GM18873 (cell line): ENCODE measurements around the gene APBA1.

ENCODE experiments used
- ATAC-seq: cut with Tn5 transposase; IDR thresholded peaks from one replicate; pipeline ENCODE4 v1.9.1; 2021; ENCODE audit warnings: mild to moderate bottlenecking, moderate library complexity, moderate number of reproducible peaks; ENCODE audit not compliant: unreplicated experiment, low FRiP score

The APBA1 gene

DNA sequence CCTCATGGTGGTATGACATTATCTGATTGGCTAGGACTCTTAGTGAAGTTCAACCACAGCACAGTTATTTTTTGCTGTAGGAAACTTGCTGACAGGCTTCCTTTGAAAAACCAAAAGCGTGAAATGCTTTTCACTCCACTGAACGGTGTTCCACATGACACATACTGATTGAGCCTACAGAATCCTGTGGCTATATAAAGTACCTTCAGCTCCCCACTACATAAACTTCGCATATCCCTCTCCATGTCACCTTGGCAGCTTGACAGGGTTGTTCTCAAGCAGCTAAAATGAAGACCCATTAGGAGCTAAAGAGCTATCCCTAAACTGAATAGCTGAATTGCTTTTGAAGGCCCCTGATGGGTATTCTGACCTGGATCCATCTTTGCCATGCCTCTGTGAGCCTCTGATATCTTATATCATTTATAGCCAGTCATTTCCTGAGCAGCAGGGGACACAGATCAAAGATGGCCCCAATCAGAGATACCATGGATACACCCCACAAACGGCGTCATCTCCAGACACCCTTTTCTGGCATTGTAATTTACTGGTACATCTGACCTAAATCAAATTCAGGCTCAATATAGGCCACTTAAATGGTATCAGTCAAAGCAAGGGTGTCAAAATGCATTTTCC, 91.5 kb downstream of the APBA1 start:
- ATAC-seq, result no peak

DNA sequence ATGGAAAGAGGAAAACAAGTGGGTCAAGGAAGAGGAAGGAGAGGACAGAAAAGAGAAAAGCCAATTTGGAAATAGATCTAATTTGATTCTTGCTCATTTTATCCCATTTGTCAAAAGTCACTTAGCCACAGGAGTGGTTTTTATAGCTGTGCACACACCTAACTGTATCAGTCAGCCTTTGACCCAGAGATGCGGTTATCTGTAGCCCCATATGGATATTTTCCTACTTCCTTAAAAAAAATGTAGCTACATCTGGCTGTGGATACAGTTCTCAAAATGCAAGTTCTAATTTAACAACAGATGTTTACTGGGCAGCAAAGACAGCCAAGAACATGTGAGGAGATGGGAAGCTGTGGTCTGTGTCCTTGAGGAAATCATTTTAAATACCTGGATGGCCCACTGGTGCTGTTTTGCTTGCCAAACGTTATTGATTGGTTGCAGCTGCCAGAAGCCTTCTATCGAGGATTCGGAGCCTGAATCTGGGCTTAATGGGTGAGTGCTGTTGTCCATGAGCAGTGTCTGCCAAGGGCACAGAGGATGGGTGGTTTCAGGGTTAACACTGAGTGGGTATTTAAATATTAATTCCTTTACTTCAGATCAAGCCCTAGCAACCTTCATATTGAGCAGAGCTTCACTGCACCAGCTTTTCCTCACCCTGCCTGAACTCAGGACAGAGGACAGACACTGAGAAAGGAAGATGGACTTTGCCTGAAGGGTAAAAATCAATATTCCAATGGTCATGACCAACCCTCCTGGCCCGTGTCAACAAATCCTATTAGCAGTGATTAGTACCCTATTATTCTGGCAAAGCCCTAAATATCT, 92.2 kb downstream of the APBA1 start:
- ATAC-seq, result no peak

DNA sequence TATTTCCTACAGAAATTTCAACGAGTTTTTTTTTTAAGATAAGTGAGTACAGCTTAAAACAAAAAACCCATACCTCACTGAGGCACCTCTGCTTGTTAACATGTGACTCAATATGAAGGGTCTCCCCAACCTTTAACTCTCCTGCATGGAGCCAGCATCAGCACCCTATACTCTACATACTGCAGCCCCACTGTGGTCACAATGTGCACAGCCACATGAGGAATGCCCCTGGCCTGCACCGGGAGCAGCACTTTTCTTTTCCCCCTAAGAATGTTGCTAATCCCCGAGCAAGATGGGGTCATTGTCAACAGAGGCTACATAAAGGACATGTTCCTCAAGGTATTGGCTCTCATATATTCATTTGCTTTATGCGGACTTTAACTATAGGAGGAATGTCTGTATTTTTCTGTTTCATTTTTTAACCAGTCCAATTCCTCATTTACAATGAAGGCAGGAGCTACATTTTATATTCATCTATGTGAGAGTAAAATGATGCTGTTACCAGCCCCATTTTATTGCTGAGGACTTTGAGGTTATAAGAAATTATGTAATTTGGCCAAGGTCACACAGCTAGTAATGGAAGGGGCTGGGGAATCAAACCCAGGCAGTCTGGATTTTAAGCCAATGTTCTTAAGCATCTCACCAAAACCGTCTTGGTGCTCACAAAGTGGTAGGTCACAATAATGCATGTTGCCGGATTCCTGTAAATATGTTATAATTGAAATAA, 93.0 kb downstream of the APBA1 start:
- ATAC-seq, result no peak

DNA sequence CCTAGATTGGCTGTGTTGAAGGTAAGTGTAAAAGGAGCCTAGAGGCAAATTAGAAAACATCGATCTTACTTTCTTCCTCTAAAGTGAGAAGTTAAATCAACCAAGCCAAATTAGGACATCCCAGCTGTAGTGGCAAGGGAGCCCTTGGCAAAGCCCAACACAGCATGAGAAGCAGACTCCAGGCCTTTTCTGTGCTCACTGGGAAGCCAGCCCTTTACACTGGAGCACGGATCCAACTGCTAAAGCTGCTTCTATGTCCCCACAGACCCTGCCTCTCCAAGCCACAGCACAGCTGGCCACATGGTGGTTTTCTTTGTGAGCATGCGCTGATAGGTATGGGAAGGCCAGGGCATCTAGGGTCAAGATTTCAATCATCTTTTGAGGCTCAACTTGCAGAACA, 94.1 kb downstream of the APBA1 start:
- no peak for ATAC-seq

DNA sequence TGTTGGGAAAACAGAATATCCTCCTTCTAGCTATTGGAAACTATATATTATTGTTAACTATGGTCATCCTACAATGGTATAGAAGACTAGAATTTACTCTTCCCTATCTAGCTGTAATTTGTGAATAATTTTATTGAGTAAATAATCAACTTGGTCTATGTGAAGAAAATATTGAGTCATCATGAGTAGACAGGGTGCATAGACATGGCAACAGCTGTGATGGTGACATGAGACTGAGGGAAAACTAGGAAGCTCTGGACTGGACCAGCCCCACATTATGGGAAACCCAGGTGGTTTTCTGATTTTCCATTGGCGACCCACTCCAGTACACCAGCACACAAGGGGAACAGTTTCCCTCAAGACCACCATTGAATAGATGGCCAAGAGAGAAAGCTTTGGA, 95.0 kb downstream of the APBA1 start:
- no peak for ATAC-seq

DNA sequence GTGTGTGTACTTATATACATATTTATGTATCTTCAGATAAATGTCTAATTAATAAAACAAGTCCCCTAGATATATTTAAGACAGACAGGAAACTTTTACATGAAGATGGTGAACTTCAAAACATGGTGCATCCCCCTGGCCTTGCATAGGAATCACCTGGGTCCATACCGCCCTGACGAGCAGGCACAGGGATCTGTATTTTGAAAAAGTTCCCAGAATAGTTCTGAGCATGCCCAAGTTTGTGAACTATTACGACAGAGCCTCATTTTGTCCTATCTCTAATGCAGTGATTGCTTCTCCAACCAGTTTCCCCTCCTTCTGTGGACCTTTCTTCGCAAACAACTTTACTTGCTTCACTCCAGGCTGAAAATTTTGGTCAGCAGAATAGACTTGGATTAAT, 98.1 kb downstream of the APBA1 start:
- no peak for ATAC-seq

DNA sequence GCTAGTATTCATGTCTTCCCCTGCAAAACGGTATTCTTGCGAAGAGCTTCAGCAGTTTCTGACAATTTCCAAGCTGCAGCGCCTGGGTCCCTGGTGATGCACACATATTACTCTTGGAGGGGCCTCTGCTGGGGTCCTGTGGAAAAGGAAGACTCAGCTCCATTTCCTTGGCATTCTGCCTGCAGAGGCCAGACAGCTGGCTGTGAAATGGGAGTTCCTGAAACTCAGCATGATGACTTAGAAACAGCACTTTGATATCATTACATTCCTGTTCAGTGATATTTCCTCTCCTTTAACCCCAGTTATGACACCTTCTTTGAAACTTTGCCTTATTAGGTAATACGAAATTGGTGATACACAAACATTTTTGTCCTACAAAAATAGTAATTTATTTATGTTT, 98.5 kb downstream of the APBA1 start:
- no peak for ATAC-seq

DNA sequence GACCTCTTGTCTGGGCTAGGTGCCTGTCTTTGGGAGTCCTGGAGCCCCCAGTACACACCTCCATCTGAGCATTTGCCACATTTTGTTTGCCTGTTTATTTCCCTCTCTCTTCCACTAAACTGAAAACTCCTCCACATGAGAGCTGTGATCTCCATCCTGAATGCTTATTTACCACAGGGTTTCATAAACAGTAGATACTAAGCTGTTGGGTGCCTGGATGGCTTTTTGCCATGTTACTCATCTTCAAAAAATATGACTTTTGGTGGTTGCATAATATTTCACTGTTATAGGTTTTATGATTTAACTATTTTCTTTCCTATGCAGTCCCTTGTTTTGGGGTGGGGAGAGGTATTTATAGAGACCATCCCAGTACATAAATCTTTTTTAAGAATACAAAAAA, 99.6 kb downstream of the APBA1 start:
- ATAC-seq, result no peak

DNA sequence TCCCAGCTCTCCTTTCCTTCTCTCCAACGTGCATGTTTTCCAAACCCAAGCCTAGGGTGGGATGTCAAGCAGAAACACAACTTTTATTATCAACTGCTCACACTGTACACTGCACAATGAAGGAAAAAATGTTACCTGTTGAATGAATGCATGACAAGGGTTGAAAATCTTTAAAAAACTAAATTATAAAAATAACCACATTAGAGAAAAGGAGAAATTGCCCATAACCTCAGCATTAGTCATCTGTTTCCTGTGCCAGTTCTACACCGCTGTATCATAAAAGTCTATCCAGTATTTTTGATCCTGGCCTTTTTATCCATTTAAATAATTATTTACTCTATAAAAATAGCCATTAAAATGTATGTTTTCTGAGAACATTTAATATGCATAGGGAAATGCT, 101.1 kb downstream of the APBA1 start:
- ATAC-seq, result no peak

DNA sequence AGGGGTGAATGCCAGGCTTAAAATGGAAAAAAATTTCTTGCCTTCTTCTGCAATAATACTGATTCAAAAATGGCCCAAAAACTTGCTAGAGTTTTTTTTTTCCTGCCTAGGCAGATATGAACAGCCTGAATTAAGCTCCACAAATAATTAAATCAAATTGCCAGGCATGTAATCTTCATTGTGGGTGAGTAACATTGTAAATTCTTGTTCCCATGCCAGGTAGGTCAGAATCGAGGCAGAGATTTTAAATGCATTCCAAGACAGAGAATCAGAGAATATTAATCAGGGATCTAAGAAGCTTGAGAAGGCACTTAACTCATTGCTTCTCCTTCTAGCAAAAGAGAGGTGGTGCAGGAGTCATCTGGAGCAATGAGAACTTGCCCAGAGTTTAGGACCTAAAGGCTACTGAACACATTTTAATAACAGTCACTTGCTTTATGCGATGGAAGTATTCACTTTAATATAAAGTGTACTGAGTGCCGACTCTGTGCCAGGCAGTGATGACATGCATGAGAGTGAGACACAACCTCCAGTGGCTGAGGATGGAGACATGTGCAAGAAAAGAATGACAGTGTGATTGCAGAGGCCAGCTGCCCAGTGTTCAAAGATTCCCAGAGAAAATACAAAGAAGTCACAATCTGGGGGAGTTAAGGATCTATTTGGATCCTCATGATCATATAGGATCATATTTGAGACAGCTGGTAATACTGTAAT, 102.3 kb downstream of the APBA1 start:
- ATAC-seq, result no peak

DNA sequence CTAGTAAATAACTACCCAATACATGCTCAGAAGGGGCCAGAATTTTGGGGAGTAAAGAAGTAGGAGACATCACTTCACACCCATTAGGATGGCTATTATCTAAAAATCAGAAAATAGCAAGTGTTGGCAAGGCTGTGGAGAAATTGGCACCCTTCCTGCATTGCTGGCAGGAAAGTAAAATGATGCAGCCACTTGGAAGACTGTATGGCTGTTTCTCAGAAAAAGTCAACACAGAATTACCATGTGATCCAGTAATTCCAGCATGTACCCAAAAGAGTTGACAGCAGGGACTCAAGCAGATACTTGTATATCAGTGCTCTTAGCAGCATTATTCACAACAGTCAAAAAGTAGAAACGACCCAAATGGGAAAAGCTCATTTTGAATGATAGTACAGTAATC, 107.6 kb downstream of the APBA1 start:
- ATAC-seq, result no peak

DNA sequence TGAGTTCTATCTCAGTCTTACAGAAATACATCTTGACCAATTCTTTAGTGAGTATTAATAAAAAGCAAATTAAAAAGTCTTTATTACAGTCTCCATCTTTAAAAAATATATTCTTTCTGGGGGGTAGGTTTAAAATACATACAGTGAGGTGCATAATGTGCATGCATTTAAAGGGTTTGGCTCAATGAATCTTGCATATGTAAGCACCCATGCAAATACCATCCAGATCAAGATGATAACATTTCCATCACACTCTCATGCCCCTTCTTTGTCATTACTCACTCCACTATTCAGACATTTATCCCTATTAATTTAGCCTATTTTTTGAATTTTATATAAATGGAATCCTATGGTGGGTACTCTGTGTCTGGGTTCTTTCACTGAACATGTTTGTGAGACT, 113.0 kb downstream of the APBA1 start:
- no peak for ATAC-seq

DNA sequence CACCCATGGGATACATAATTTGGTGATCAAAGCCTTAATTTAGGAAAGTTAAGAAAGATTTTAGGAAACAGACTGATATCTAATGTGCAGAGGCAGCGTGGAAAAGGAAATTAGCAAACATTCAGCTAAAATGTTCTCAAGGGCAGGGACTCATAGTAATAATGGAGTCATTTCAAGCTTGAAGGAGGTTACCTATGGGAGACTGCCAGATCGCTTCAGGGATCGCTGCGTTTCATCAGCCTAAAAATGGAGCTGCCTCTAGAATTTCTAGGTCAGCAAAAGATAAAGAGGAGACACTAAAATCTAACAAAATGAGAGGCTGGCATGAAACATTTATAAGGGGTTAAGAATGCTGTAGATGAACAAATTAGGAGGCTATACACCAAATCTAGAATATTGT, 115.5 kb downstream of the APBA1 start:
- no peak for ATAC-seq

DNA sequence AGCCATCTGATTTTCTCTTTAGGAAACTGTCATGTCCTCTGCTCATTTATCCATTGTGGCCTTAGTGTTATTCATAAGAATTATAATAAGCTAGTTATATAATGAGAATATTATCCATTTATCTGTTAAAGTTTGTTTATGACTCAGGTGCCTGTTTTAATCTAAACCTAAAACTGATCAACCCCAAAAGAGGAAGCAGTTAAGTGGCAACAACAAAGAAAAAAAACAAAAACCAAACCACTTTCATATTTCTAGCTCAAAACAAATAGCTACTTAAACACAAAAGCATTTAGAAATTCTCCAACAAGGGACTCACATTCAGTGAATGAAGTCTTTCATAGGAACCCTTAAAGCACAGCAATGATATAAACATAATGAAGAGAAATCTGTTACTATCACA, 116.4 kb downstream of the APBA1 start:
- ATAC-seq, result no peak

DNA sequence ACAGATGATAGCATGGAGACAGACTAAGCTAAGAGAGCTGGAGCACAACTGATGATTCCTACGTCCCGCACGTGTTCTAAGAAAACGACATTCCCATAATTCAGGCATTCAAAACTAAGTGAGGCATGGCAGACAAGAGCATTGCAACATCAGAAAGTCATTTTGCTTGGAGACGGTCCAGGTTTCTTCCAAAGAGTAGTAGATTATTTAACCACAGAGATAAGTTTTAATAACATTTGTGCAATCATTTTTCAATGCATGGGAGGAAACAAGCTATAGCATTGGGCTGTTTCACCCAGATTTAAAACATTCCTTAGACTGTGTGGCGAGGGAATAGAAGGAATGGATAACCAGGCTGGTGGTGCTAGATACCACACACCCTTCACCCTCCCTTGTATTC, 117.2 kb downstream of the APBA1 start:
- no peak for ATAC-seq

DNA sequence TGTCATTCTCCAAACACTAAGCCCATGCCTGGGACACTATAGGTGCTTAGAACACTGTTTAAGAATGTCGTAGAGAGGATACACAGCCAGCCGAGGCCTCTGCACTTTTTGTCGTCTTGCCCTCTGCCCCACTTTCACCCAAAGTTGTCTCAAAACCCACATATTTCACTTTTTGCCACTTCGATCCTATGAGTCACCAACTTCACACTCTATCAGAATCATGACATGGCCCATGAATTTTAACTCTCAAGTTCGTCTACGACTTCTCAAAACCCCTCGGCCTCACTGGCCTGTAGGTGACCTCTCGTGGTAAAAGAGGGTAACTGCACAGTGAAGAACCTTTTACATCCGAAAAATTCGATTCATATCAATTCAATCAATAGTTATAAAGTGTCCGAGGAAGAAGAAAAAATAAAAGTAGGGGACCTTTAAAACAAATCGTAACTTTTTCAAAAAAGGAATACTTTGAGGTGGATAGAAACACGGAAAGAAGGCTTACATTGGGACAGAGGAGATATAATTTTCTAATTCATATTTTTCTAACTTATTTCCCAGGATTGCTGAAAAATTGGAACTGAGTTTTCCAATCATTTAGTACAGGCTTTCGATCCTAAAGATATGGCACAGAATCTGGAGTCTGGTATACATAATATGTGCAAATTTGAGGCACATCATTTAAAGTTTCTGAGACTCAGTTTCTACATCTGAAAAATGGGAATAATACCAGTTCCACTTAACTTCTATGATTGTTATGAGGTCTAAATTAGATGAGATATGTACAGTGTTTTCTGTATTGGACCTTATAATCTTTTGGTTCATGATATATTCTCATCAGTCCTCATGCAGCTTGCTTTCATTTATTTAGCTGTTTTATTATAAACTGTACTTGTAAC, 122.6 kb downstream of the APBA1 start:
- no peak for ATAC-seq

DNA sequence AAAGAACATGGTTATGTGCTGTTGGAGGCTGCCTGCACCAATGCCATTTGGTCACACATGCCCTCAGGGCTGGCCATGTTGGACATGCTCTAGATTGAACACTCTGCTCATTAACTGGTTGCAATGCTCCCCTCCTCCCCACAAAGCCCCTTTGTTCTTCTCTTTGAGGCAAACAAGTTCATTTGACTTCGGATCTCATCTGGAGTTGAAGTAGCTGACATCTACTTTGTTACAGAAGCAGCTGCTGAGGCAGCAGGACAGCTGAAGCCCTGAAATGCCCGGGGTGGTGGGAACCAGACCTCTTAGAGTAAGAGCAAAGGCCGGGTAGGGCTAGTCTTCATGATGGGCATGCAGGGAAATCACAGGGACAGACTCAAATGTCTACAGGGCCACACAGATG, 123.5 kb downstream of the APBA1 start:
- ATAC-seq, result no peak

DNA sequence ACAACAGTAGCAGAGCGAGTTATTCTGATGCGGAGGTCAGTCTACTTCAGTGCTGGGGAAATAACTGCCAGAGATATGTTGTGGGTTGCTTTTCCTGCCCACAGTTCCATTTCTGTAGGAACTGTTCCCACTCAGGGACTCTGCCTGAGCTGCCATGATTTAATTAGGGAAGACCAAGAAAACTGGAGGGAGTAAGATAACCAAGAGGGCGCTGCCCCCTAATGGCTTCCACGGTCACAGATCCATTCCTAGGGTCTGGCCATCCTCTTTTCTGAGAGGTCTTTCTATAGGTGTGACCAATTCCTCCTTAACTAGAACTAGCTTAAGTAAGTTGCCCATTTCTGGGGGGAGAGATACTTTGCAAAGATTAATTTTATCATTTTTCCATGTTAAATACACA, 125.9 kb downstream of the APBA1 start:
- ATAC-seq, result no peak

DNA sequence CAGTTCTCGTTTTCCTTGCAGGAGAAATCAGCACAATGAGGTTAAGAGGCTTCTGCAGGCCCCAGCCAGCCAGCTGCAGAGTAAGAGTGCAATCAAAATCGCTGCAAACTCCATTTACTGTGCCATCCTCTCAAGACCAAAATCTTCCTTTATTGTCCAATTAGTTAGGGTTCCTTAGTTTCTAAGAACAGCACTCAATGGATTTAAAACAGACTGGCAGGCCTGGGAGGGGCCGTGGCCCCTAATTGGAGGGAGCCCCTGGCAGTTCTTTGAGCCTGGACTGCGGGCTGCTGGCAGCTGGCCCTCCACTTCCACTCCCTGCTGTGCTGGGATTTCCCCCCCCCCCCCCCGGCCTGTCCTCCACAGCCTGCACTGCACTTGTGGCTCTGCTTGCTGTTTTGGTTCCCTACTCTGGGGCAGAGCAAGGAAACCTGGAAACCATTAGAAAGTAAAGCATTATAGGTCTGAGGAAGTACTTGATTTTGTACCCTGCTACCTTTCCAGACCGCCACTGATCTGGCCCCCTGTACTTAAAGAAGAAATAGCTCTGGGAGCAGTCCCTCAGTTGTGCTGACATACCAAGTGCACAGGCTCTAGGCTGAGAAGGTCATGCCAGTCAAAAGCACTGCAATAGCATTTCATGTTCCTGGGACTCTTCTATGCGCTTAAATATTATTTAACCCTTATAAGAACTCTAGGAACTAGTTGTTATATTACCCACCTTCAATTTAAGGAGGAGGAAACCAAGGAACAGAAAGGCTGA, 129.0 kb downstream of the APBA1 start:
- ATAC-seq, result no peak
